CD4-positive, alpha-beta T cell treated with Interferon alpha-2 for 1 hour (primary cell): ENCODE data around the gene WDR87.
"Not testable (repeated sequence)": the region's sequence is repeated elsewhere in the genome, so short reads cannot be mapped to it uniquely, and the experiment has no call there.

Experiments used
- DNase-seq, 2 donors: peaks; one replicate each; pipeline ENCODE4 v3.0.0-alpha.2; 2020 to 2022

WDR87 gene

GRCh38 chr19:37930416-37930815, 24.0 kb upstream of the WDR87 start:
- no peak for DNase-seq

GRCh38 chr19:37929355-37929923, 23.0 kb upstream of the WDR87 start:
- no peak for DNase-seq

- DNase-seq: peak in 1 of 2 donors; percentile 60
Measured at GRCh38 chr19:37928527-37929286, 22.3 kb upstream of the WDR87 start.

GRCh38 chr19:37926711-37927110, 20.3 kb upstream of the WDR87 start:
- no peak for DNase-seq

- DNase-seq: no peak
Measured at GRCh38 chr19:37926255-37926654, 19.9 kb upstream of the WDR87 start.

- DNase-seq: no peak
Measured at GRCh38 chr19:37925212-37925611, 18.8 kb upstream of the WDR87 start.

- not testable (repeated sequence) for DNase-seq
Measured at GRCh38 chr19:37924573-37924972, 18.2 kb upstream of the WDR87 start.

- no peak for DNase-seq
Measured at GRCh38 chr19:37920591-37921450, 14.4 kb upstream of the WDR87 start.

GRCh38 chr19:37914908-37915307, 8.5 kb upstream of the WDR87 start:
- DNase-seq: no peak

- DNase-seq: no peak
Measured at GRCh38 chr19:37909661-37910199, 3.3 kb upstream of the WDR87 start.

GRCh38 chr19:37907735-37908455, 1.5 kb upstream of the WDR87 start:
- no peak for DNase-seq

GRCh38 chr19:37906869-37907734, 708 bp upstream of the WDR87 start, which contains the start of gene SIPA1L3:
SIPA1L3 (plus strand) TSS chr19:37907208; CDS start chr19:38081566, 174,358 bp downstream.
- DNase-seq: peak; percentile 91 to 93

GRCh38 chr19:37903096-37903495, 3.3 kb downstream of the WDR87 start:
- DNase-seq: no peak

- DNase-seq: peak; percentile 75 to 82
Measured at GRCh38 chr19:37902668-37903067, 3.7 kb downstream of the WDR87 start.

GRCh38 chr19:37899966-37900365, 6.4 kb downstream of the WDR87 start:
- DNase-seq: no peak

- no peak for DNase-seq
Measured at GRCh38 chr19:37899453-37899852, 6.9 kb downstream of the WDR87 start.

- DNase-seq: no peak
Measured at GRCh38 chr19:37896180-37896579, 10.2 kb downstream of the WDR87 start.

- no peak for DNase-seq
Measured at GRCh38 chr19:37893845-37894575, 12.4 kb downstream of the WDR87 start.

- DNase-seq: no peak
Measured at GRCh38 chr19:37886571-37886970, 19.8 kb downstream of the WDR87 start.

GRCh38 chr19:37885392-37885791, 21.0 kb downstream of the WDR87 start:
- no peak for DNase-seq

- DNase-seq: no peak
Measured at GRCh38 chr19:37877147-37877546, 29.2 kb downstream of the WDR87 start.
